Right atrium auricular region (tissue), 2 donors: Measurements from ENCODE around the gene LIPA. TPM values are rescaled to one million over a fixed set of nuclear protein-coding genes. Genes with fewer than 3 reads are reported as not detected.
"Not testable (repeated sequence)": the region's sequence is repeated elsewhere in the genome, so short reads cannot be mapped to it uniquely, and the experiment has no call there.

Source experiments
- DNase-seq: peaks from one replicate; pipeline ENCODE4 v3.0.0-alpha.2; 2019; ENCODE audit warnings: low spot score
- H3K27ac ChIP-seq, 2 donors: fragments of 200-600 bp; sonication (generic); 1 replicate in 1 of 2; 2 replicates in 1 of 2; pipeline ENCODE4 v1.5.1; 2016 to 2019
- H3K27me3 ChIP-seq, 2 donors: fragments of 200-600 bp; sonication (generic); one replicate each; pipeline versions ENCODE4 v1.5.1 to v1.6.0; 2017 to 2019
- H3K36me3 ChIP-seq: fragments of 200-600 bp; sonication (generic); one replicate; pipeline ENCODE4 v1.5.1; 2016
- H3K4me1 ChIP-seq, 2 donors: fragments of 200-600 bp; sonication (generic); one replicate each; pipeline versions ENCODE4 v1.5.1 to v1.6.0; 2017 to 2019
- H3K4me3 ChIP-seq, 2 donors: fragments of 200-600 bp; sonication (generic); 1 replicate in 1 of 2; 2 replicates in 1 of 2; pipeline ENCODE4 v1.5.1; 2017 to 2019; ENCODE audit warnings: mild to moderate bottlenecking in 1 of 2, moderate library complexity in 1 of 2
- H3K9me3 ChIP-seq, 2 donors: fragments of 200-600 bp; sonication (generic); one replicate each; pipeline ENCODE4 v1.5.1; 2019
- total RNA-seq, 2 donors: library from RNA; depleted of rRNA; stranded (reverse); fragments of >200 nt; gene quantifications; one replicate each; pipeline ENCODE4 v1.1.0, GENCODE V29; 2016
- TF ChIP-seq, protein P1 (sequence below), 2 donors: fragments of 200-600 bp; sonication (generic); IDR thresholded peaks; one replicate each; pipeline ENCODE4 v1.5.1; 2019; ENCODE audit warnings: antibody characterized with exemption in 2 of 2

Gene LIPA
- total RNA-seq, 2 donors from 2014 or later: 17.6 to 25.7 TPM

- Histone ChIP-seq H3K27ac (no peak overlapping the region), H3K4me1 (no peaks in the 10 kb centered on the region), H3K9me3 (peaks cover 0 to 5% of the 10 kb centered on the region in 2 donors), H3K4me3 (no peak overlapping the region), H3K36me3 (no peaks in the 10 kb centered on the region), H3K27me3 (no peaks in the 10 kb centered on the region)
- no peak for DNase-seq
- TF ChIP-seq, protein P1, sequence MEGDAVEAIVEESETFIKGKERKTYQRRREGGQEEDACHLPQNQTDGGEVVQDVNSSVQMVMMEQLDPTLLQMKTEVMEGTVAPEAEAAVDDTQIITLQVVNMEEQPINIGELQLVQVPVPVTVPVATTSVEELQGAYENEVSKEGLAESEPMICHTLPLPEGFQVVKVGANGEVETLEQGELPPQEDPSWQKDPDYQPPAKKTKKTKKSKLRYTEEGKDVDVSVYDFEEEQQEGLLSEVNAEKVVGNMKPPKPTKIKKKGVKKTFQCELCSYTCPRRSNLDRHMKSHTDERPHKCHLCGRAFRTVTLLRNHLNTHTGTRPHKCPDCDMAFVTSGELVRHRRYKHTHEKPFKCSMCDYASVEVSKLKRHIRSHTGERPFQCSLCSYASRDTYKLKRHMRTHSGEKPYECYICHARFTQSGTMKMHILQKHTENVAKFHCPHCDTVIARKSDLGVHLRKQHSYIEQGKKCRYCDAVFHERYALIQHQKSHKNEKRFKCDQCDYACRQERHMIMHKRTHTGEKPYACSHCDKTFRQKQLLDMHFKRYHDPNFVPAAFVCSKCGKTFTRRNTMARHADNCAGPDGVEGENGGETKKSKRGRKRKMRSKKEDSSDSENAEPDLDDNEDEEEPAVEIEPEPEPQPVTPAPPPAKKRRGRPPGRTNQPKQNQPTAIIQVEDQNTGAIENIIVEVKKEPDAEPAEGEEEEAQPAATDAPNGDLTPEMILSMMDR (IDR thresholded peaks at IDR 0.05): no peak
These were observed 68.7 kb downstream of the LIPA start for GRCh38 chr10:89182894-89183293.

DNA sequence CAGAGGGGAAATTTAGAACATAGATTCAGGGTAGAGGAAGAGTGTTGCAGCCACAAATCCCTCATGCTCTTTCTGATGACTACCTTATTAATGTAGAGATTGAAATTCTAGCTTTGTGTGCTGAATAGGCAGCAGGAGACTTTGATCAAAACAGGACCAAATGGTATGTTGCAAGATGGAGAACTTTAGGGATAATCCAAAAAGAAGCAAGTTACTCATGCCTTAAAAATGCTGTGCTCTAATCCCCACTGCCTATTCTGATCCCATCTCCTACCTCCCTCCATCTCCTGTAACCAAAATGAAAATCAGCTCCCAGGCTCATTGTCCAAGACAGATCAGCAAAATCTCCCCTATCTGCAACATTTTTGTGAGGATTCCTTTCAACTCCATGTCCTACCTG lies 75.8 kb downstream of the LIPA start:
- Histone ChIP-seq H3K4me3 (no peak overlapping the region), H3K9me3 (peaks cover 0 to 5% of the 10 kb centered on the region in 2 donors), H3K27ac (no peak overlapping the region), H3K27me3 (no peaks in the 10 kb centered on the region), H3K4me1 (no peaks in the 10 kb centered on the region), H3K36me3 (no peaks in the 10 kb centered on the region)
- TF ChIP-seq, protein P1 (IDR thresholded peaks at IDR 0.05): no peak
- no peak for DNase-seq

DNA sequence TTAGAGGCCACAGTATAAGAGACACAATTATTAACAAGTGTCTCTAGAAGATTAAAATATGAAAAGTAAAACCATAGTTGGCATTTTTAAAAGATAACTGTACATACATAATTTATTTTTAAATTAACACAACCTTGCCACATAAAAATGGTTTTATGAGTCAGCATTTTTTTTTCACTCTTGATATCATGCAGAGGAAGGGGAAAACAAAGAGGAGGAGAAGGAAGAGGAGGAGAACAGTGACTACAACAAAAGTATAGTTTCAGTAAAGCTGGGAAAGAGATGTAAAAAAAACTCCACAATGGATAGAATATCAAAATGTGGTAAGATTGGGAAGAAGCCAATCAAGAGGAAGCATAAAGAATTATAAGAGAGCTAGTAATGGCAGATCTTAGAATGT lies 78.5 kb downstream of the LIPA start:
- TF ChIP-seq, protein P1 (IDR thresholded peaks at IDR 0.05): no peak
- no peaks in the 10 kb centered on the region for H3K9me3 ChIP-seq
- H3K27me3 ChIP-seq: no peaks in the 10 kb centered on the region
- no peak overlapping the region for H3K27ac ChIP-seq
- no peak overlapping the region for H3K4me3 ChIP-seq
- DNase-seq: no peak
- H3K4me1 ChIP-seq: no peaks in the 10 kb centered on the region
- H3K36me3 ChIP-seq: no peaks in the 10 kb centered on the region

DNA sequence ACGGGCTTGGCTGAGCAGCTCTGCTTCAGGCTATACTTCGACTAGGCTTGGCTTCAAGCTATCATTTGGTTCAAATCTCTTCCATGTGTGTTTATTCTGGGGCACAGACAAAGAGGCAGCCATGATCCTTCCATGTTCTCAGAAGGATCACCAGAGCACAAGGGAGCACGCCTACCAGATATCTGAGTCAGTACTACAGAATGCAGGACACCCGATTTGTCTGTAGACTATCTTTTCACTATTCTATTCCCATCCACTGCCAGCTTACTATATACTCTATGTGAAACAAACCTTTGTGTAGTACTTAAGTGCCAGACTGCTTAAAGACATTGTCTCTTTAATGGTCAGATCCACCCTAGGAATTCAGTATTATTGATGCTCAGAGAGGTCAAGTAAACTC lies 79.6 kb downstream of the LIPA start:
- DNase-seq: no peak
- H3K36me3 ChIP-seq: no peaks in the 10 kb centered on the region
- H3K27me3 ChIP-seq: no peaks in the 10 kb centered on the region
- TF ChIP-seq, protein P1 (IDR thresholded peaks at IDR 0.05): no peak
- H3K4me3 ChIP-seq: no peak overlapping the region
- no peaks in the 10 kb centered on the region for H3K4me1 ChIP-seq
- H3K27ac ChIP-seq: no peak overlapping the region
- no peaks in the 10 kb centered on the region for H3K9me3 ChIP-seq

- H3K27me3 ChIP-seq: no peaks in the 10 kb centered on the region
- H3K27ac ChIP-seq: no peak overlapping the region
- TF ChIP-seq, protein P1 (IDR thresholded peaks at IDR 0.05): no peak
- no peaks in the 10 kb centered on the region for H3K9me3 ChIP-seq
- no peak for DNase-seq
- H3K4me1 ChIP-seq: no peaks in the 10 kb centered on the region
- no peak overlapping the region for H3K4me3 ChIP-seq
- H3K36me3 ChIP-seq: no peaks in the 10 kb centered on the region
These were observed 80.2 kb downstream of the LIPA start for GRCh38 chr10:89171263-89171872.

GRCh38 chr10:89168354-89168900 lies 83.1 kb downstream of the LIPA start:
- H3K9me3 ChIP-seq, H3K27ac ChIP-seq, H3K4me1 ChIP-seq, H3K27me3 ChIP-seq, H3K4me3 ChIP-seq, H3K36me3 ChIP-seq, DNase-seq: not testable (repeated sequence)
